OCI-LY3 (cell line): ENCODE data around the gene RTN4R.

ENCODE experiments used
- H2AFZ ChIP-seq: fragments of 200-600, 300-600 bp; shearing (Covaris generic); 2 replicates; pipeline ENCODE4 v1.6.0; 2014; ENCODE audit warnings: antibody characterized with exemption, low read depth, low read length
- H3K27ac ChIP-seq: fragments of 200-600, 300-600 bp; sonication (generic); 2 replicates; pipeline ENCODE4 v1.5.1; 2014; ENCODE audit warnings: mild to moderate bottlenecking, low read length, moderate library complexity, mixed read lengths
- H3K27me3 ChIP-seq: fragments of 200-600, 300-600 bp; sonication (generic); 2 replicates; pipeline ENCODE4 v1.6.1; 2014; ENCODE audit warnings: low read depth, low read length, mixed read lengths
- H3K36me3 ChIP-seq: fragments of 200-600, 300-600 bp; sonication (generic); replicated peaks from 2 replicates; pipeline ENCODE3; 2014; ENCODE audit warnings: low read depth, low read length, mixed read lengths
- H3K4me1 ChIP-seq: fragments of 300-600, 200-600 bp; sonication (generic); 2 replicates; pipeline ENCODE4 v1.6.1; 2014; ENCODE audit warnings: low read length, mixed read lengths
- H3K4me2 ChIP-seq: fragments of 200-600, 300-600 bp; sonication (generic); 2 replicates; pipeline ENCODE4 v1.6.1; 2014; ENCODE audit warnings: low read length, mixed read lengths
- H3K4me3 ChIP-seq: fragments of 300-600, 200-600 bp; sonication (generic); 2 replicates; pipeline ENCODE4 v1.5.1; 2014; ENCODE audit warnings: antibody characterized with exemption, mild to moderate bottlenecking, low read length, moderate library complexity
- H3K79me2 ChIP-seq: fragments of 300-600, 200-600 bp; shearing (Covaris generic); 2 replicates; pipeline ENCODE4 v1.6.1; 2014; ENCODE audit warnings: mild to moderate bottlenecking, low read length, mixed read lengths
- H3K9ac ChIP-seq: fragments of 300-600, 200-600 bp; shearing (Covaris generic); 2 replicates; pipeline ENCODE4 v1.6.0; 2014; ENCODE audit warnings: mild to moderate bottlenecking, low read length, moderate library complexity
- H3K9me3 ChIP-seq: fragments of 200-600, 300-600 bp; shearing (Covaris generic); 2 replicates; pipeline ENCODE4 v1.6.1; 2014; ENCODE audit warnings: low read length, mixed read lengths; ENCODE audit not compliant: insufficient read depth
- H4K20me1 ChIP-seq: fragments of 200-600, 300-600 bp; sonication (generic); 2 replicates; pipeline ENCODE4 v1.6.1; 2016; ENCODE audit warnings: low read length, mixed read lengths; ENCODE audit not compliant: insufficient read depth
- EZH2phosphoT487 ChIP-seq: fragments of 200-600 bp; shearing (Covaris generic); IDR thresholded peaks from 2 replicates; pipeline ENCODE4 v1.6.1; 2018; ENCODE audit warnings: antibody characterized with exemption, mixed run types, low read depth
- TF ChIP-seq, protein P1 (sequence below): fragments of 200-600, 300-600 bp; sonication (generic); IDR thresholded peaks from 2 replicates; pipeline ENCODE4 v1.5.1; 2014; ENCODE audit warnings: antibody characterized with exemption, low read length, low read depth

Gene RTN4R

DNA sequence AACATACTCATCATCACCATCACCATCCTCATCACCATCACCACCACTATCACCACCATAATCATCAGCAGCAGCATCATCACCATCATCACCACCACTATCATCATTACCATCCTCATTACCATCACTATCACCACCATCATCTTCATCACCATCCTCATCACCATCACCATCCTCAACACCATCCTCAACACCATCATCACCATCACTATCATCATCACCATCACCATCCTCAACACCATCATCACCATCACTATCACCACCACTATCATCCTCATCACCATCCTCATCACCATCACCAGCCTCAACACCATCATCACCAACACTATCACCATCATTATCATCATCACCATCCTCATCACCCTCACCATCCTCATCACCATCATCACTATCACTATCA, 16.6 kb downstream of the RTN4R start:
- H3K9me3 ChIP-seq, result no peaks in the 10 kb centered on the region
- H3K4me2 ChIP-seq, result no peak overlapping the region
- H3K4me3 ChIP-seq, result no peak overlapping the region
- no peaks in the 10 kb centered on the region for H3K36me3 ChIP-seq
- H3K9ac ChIP-seq, result no peak overlapping the region
- H3K27me3 ChIP-seq, result peaks cover 20% of the 10 kb centered on the region
- TF ChIP-seq, protein P1, sequence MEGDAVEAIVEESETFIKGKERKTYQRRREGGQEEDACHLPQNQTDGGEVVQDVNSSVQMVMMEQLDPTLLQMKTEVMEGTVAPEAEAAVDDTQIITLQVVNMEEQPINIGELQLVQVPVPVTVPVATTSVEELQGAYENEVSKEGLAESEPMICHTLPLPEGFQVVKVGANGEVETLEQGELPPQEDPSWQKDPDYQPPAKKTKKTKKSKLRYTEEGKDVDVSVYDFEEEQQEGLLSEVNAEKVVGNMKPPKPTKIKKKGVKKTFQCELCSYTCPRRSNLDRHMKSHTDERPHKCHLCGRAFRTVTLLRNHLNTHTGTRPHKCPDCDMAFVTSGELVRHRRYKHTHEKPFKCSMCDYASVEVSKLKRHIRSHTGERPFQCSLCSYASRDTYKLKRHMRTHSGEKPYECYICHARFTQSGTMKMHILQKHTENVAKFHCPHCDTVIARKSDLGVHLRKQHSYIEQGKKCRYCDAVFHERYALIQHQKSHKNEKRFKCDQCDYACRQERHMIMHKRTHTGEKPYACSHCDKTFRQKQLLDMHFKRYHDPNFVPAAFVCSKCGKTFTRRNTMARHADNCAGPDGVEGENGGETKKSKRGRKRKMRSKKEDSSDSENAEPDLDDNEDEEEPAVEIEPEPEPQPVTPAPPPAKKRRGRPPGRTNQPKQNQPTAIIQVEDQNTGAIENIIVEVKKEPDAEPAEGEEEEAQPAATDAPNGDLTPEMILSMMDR, result no peak
- no peak for TF ChIP-seq EZH2phosphoT487
- H3K27ac ChIP-seq, result no peak overlapping the region
- no peaks in the 10 kb centered on the region for H4K20me1 ChIP-seq
- no peak overlapping the region for H2AFZ ChIP-seq
- no peaks in the 10 kb centered on the region for H3K79me2 ChIP-seq
- H3K4me1 ChIP-seq, result no peaks in the 10 kb centered on the region

DNA sequence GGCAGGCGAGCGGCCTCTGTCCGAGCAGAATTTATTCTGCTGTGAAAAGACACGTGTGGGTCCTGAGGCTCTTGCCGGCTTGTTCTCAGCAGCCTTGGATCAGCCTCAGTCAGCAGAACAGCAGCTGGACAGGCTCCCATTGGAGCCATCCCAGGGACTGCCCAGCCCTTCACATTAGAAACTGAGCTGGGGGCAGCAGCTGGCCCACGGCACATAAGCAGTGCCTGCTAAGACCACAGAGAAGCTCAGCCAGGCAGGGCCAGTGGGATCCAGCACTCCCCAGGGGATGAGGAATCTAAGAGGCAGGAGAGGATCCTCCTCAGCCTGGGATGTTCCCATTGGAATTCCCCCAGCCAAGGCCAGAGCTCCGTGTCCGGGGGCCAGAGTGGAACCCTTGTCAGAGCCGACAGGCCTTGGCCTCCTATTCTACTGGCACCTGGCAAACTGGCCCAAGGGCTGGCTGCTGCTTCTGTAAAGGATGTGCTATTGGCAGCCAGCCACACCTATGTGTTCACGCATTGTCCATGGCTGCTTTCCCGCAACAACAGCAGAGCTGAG, 18.2 kb downstream of the RTN4R start:
- no peaks in the 10 kb centered on the region for H3K36me3 ChIP-seq
- TF ChIP-seq, protein P1, result no peak
- no peak for TF ChIP-seq EZH2phosphoT487
- H4K20me1 ChIP-seq, result no peaks in the 10 kb centered on the region
- H3K9ac ChIP-seq, result no peak overlapping the region
- H3K4me2 ChIP-seq, result no peak overlapping the region
- no peaks in the 10 kb centered on the region for H3K9me3 ChIP-seq
- H3K4me1 ChIP-seq, result peaks cover 1% of the 10 kb centered on the region; the same call in 1 of the 2 replicates
- H3K4me3 ChIP-seq, result no peak overlapping the region
- no peak overlapping the region for H3K27ac ChIP-seq
- no peak overlapping the region for H2AFZ ChIP-seq
- H3K79me2 ChIP-seq, result no peaks in the 10 kb centered on the region
- H3K27me3 ChIP-seq, result peaks cover 19% of the 10 kb centered on the region

DNA sequence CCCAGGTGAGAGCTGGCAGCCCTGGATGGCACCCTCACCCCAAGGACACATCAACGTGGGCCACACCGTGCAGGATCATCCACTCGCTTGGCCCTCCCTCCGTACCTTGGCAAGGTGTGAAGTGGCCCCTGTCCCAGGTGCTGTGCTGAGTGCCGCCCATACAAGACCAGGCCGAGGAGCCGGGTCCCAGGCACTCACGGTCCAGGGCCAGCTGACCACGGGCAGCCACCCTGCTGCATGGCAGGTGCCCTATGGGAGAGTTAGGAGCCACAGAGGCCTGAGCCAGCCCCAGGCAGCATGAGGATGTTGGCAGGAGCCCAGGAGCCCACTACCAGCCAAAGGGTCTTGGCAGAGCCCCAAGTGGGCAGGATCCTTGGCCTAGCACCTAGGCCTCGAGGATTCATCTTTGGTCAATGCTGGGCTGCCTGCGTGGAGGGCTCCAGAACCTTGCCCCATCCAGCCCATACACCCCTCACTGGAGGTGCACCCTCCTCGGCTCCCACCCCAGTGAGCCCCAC, 19.6 kb downstream of the RTN4R start:
- no peaks in the 10 kb centered on the region for H3K36me3 ChIP-seq
- H3K4me3 ChIP-seq, result no peak overlapping the region
- H3K4me2 ChIP-seq, result no peak overlapping the region
- peaks cover 8% of the 10 kb centered on the region for H3K27me3 ChIP-seq
- H4K20me1 ChIP-seq, result no peaks in the 10 kb centered on the region
- TF ChIP-seq EZH2phosphoT487, result no peak
- TF ChIP-seq, protein P1, result no peak
- no peak overlapping the region for H3K9ac ChIP-seq
- H3K4me1 ChIP-seq, result peaks cover 6% of the 10 kb centered on the region; the same call in 1 of the 2 replicates
- H3K79me2 ChIP-seq, result no peaks in the 10 kb centered on the region
- H3K9me3 ChIP-seq, result no peaks in the 10 kb centered on the region
- H2AFZ ChIP-seq, result no peak overlapping the region
- no peak overlapping the region for H3K27ac ChIP-seq

DNA sequence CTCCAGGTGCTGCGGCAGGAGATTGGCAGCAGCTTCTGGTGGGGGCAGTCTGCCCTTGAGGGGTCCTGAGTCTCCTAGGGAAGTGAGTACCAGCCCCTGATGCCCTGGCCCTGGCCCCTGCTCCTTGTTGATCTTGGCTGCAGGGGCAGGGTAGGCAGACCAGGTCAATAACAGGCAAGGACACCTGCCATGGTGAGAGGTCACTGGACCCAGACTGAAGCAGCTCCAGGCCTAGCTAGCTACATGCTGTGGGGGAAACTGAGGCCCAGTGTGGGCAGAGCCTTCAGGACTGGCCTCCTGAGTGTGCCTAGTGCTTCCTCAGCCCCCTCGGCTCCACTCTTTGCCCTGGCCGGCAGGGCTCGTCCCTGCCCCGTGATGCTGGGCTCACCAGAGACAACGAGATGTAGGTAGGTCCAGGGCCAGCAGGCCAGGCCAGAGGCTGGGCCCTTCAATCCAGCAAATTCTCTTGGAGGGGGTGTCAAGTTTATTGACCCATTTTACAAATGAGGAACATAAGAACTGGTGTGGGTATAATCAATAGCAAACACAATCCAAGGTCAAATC, 20.4 kb downstream of the RTN4R start:
- H3K4me1 ChIP-seq, result peaks cover 6% of the 10 kb centered on the region; the same call in 1 of the 2 replicates
- no peaks in the 10 kb centered on the region for H3K9me3 ChIP-seq
- no peaks in the 10 kb centered on the region for H3K36me3 ChIP-seq
- no peak for TF ChIP-seq EZH2phosphoT487
- TF ChIP-seq, protein P1, result no peak
- H3K79me2 ChIP-seq, result no peaks in the 10 kb centered on the region
- no peak overlapping the region for H3K9ac ChIP-seq
- H4K20me1 ChIP-seq, result no peaks in the 10 kb centered on the region
- no peak overlapping the region for H2AFZ ChIP-seq
- no peak overlapping the region for H3K4me2 ChIP-seq
- no peak overlapping the region for H3K27ac ChIP-seq
- H3K27me3 ChIP-seq, result no peaks in the 10 kb centered on the region
- H3K4me3 ChIP-seq, result no peak overlapping the region
